GM12878 (cell line): ENCODE measurements around the gene RNLS.
A peak's percentile ranks its signal among the peaks of the same experiment; 100 is the strongest.

Experiments used
- JUND ChIP-seq: IDR thresholded peaks from 2 replicates; pipeline ENCODE4 v1.6.1; 2012; ENCODE audit warnings: low read depth, mild to moderate bottlenecking, low read length, improper control_type of control experiment, moderate library complexity
- MTA2 ChIP-seq: fragments of 450-650 bp; IDR thresholded peaks from 2 replicates; pipeline ENCODE4 v1.6.1; 2016; ENCODE audit warnings: low read depth, mild to moderate bottlenecking, moderate library complexity
- TF ChIP-seq, protein P1 (sequence below): fragments of 450-650 bp; formaldehyde crosslinking; IDR thresholded peaks from 2 replicates; pipeline ENCODE4 v1.4.0; 2022; ENCODE audit warnings: mild to moderate bottlenecking, moderate library complexity
- TF ChIP-seq, protein P2 (sequence below): IDR thresholded peaks from 2 replicates; pipeline ENCODE4 v1.6.1; 2012; ENCODE audit warnings: low read depth, low read length, improper control_type of control experiment
- TF ChIP-seq, protein P3 (sequence below): fragments of 450-650 bp; formaldehyde crosslinking; IDR thresholded peaks from 2 replicates; pipeline ENCODE4 v1.5.0; 2022; ENCODE audit warnings: mild to moderate bottlenecking, missing genetic modification characterization
- TF ChIP-seq, protein P4 (sequence below): IDR thresholded peaks from 2 replicates; pipeline ENCODE4 v1.6.1; 2011; ENCODE audit warnings: borderline replicate concordance, low read depth, mild to moderate bottlenecking, moderate library complexity, low read length; ENCODE audit not compliant: insufficient read depth, poor library complexity, severe bottlenecking
- TF ChIP-seq, protein P5 (sequence below), 3 experiments: IDR thresholded peaks in 2 of 3; conservative IDR thresholded peaks in 1 of 3; 2 replicates each; pipeline ENCODE4 v1.5.1; 2011; ENCODE audit warnings: low read depth in 3 of 3, low read length in 3 of 3, mild to moderate bottlenecking in 3 of 3, control low read depth in 2 of 3, moderate library complexity in 2 of 3, inconsistent platforms in 1 of 3, mixed read lengths in 1 of 3; ENCODE audit not compliant: control insufficient read depth in 2 of 3, insufficient read depth in 1 of 3; ENCODE audit errors: extremely low read depth in 1 of 3

DNA sequence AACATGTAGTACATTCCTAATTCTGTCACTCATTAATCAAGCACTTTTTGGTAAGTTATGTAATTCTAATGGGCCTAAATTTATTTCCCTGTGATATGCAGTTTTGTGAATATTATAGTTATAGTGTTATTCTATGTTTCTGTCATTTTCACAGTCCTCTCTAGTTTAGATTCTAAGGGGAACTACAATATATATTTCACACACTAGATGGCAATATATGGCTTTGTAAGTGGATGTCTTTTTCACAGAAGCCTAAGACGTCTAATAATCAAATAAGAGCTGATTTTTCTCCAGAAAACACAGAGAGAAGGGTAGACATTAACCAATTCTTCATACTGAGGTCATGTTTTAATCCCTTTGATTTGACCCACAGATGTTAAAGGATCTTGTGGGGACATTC, 18.0 kb downstream of the RNLS start:
- TF ChIP-seq, protein P1, sequence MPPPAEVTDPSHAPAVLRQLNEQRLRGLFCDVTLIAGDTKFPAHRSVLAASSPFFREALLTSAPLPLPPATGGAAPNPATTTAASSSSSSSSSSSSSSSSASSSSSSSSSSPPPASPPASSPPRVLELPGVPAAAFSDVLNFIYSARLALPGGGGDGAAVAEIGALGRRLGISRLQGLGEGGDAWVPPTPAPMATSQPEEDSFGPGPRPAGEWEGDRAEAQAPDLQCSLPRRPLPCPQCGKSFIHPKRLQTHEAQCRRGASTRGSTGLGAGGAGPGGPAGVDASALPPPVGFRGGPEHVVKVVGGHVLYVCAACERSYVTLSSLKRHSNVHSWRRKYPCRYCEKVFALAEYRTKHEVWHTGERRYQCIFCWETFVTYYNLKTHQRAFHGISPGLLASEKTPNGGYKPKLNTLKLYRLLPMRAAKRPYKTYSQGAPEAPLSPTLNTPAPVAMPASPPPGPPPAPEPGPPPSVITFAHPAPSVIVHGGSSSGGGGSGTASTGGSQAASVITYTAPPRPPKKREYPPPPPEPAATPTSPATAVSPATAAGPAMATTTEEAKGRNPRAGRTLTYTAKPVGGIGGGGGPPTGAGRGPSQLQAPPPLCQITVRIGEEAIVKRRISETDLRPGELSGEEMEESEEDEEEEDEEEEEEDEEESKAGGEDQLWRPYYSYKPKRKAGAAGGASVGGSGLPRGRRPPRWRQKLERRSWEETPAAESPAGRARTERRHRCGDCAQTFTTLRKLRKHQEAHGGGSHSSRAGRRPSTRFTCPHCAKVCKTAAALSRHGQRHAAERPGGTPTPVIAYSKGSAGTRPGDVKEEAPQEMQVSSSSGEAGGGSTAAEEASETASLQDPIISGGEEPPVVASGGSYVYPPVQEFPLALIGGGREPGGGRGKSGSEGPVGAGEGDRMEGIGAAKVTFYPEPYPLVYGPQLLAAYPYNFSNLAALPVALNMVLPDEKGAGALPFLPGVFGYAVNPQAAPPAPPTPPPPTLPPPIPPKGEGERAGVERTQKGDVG (CRISPR knock-in tag), result no peak
- no peak for TF ChIP-seq JUND
- TF ChIP-seq, protein P2, sequence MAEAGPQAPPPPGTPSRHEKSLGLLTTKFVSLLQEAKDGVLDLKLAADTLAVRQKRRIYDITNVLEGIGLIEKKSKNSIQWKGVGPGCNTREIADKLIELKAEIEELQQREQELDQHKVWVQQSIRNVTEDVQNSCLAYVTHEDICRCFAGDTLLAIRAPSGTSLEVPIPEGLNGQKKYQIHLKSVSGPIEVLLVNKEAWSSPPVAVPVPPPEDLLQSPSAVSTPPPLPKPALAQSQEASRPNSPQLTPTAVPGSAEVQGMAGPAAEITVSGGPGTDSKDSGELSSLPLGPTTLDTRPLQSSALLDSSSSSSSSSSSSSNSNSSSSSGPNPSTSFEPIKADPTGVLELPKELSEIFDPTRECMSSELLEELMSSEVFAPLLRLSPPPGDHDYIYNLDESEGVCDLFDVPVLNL, result no peak
- no peak for TF ChIP-seq MTA2
- TF ChIP-seq, protein P3, sequence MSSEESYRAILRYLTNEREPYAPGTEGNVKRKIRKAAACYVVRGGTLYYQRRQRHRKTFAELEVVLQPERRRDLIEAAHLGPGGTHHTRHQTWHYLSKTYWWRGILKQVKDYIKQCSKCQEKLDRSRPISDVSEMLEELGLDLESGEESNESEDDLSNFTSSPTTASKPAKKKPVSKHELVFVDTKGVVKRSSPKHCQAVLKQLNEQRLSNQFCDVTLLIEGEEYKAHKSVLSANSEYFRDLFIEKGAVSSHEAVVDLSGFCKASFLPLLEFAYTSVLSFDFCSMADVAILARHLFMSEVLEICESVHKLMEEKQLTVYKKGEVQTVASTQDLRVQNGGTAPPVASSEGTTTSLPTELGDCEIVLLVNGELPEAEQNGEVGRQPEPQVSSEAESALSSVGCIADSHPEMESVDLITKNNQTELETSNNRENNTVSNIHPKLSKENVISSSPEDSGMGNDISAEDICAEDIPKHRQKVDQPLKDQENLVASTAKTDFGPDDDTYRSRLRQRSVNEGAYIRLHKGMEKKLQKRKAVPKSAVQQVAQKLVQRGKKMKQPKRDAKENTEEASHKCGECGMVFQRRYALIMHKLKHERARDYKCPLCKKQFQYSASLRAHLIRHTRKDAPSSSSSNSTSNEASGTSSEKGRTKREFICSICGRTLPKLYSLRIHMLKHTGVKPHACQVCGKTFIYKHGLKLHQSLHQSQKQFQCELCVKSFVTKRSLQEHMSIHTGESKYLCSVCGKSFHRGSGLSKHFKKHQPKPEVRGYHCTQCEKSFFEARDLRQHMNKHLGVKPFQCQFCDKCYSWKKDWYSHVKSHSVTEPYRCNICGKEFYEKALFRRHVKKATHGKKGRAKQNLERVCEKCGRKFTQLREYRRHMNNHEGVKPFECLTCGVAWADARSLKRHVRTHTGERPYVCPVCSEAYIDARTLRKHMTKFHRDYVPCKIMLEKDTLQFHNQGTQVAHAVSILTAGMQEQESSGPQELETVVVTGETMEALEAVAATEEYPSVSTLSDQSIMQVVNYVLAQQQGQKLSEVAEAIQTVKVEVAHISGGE (CRISPR knock-in tag), result no peak
- TF ChIP-seq, protein P4, sequence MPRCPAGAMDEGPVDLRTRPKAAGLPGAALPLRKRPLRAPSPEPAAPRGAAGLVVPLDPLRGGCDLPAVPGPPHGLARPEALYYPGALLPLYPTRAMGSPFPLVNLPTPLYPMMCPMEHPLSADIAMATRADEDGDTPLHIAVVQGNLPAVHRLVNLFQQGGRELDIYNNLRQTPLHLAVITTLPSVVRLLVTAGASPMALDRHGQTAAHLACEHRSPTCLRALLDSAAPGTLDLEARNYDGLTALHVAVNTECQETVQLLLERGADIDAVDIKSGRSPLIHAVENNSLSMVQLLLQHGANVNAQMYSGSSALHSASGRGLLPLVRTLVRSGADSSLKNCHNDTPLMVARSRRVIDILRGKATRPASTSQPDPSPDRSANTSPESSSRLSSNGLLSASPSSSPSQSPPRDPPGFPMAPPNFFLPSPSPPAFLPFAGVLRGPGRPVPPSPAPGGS, result no peak
- TF ChIP-seq, protein P5, sequence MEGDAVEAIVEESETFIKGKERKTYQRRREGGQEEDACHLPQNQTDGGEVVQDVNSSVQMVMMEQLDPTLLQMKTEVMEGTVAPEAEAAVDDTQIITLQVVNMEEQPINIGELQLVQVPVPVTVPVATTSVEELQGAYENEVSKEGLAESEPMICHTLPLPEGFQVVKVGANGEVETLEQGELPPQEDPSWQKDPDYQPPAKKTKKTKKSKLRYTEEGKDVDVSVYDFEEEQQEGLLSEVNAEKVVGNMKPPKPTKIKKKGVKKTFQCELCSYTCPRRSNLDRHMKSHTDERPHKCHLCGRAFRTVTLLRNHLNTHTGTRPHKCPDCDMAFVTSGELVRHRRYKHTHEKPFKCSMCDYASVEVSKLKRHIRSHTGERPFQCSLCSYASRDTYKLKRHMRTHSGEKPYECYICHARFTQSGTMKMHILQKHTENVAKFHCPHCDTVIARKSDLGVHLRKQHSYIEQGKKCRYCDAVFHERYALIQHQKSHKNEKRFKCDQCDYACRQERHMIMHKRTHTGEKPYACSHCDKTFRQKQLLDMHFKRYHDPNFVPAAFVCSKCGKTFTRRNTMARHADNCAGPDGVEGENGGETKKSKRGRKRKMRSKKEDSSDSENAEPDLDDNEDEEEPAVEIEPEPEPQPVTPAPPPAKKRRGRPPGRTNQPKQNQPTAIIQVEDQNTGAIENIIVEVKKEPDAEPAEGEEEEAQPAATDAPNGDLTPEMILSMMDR (IDR thresholded peaks at IDR 0.05 in 2 of 3, conservative IDR thresholded peaks at IDR 0.05 in 1 of 3; ENCODE audit: control insufficient read depth in 2 of 3, extremely low read depth in 1 of 3, insufficient read depth in 1 of 3, low read depth in 3 of 3, low read length in 3 of 3), result peak; percentile 30 to 63 (median 40); a peak in 5 of 6 replicates
